Panc1 (cell line): ENCODE measurements around the gene CNKSR3. TPM values are rescaled to one million over a fixed set of nuclear protein-coding genes. Genes with fewer than 3 reads are reported as not detected.

ENCODE experiments used
- ATAC-seq: fragments of 200-7000 bp; cut with Tn5 transposase; 2 replicates; pipeline ENCODE4 v1.9.1; 2020; ENCODE audit warnings: mild to moderate bottlenecking, moderate library complexity
- BruUV-seq: library from RNA; stranded (reverse); fragments of 400-500 nt; replicated peaks from 2 replicates; lab custom pipeline; 2021; lab: Mats Ljungman, UMichigan
- CTCF ChIA-PET: fragments of 300-600 bp; sonication (Branson Sonifier 250); formaldehyde crosslinking; loops from one replicate; lab custom pipeline; 2022; ENCODE audit warnings: antibody characterized with exemption; lab: Charles Lee
- POLR2A ChIA-PET: fragments of 300-600 bp; sonication (Branson Sonifier 250); formaldehyde crosslinking; loops from one replicate; lab custom pipeline; 2022; ENCODE audit warnings: antibody characterized with exemption; lab: Charles Lee
- DNase-seq: peaks from one replicate; pipeline ENCODE4 v3.0.0-alpha.2; 2010; ENCODE audit warnings: low read depth, low spot score
- H3K27ac ChIP-seq: 2 replicates; pipeline ENCODE4 v1.5.1; 2011; ENCODE audit warnings: mild to moderate bottlenecking, low read length, inconsistent platforms
- H3K27me3 ChIP-seq: fragments of 200-500 bp; sonication (Bioruptor generic); 2 replicates; pipeline ENCODE4 v1.6.0; 2014; ENCODE audit warnings: low read length, inconsistent platforms; ENCODE audit not compliant: control insufficient read depth, insufficient read depth
- H3K36me3 ChIP-seq: fragments of 200-500 bp; sonication (Bioruptor generic); 2 replicates; pipeline ENCODE4 v1.5.1; 2014; ENCODE audit warnings: inconsistent platforms, mild to moderate bottlenecking, low read length, moderate library complexity; ENCODE audit not compliant: control insufficient read depth, insufficient read depth
- H3K4me1 ChIP-seq: 2 replicates; pipeline ENCODE4 v1.5.1; 2011; ENCODE audit warnings: inconsistent platforms, mild to moderate bottlenecking, low read length, moderate library complexity; ENCODE audit not compliant: control insufficient read depth, insufficient read depth
- H3K4me3 ChIP-seq, 2 experiments: 2 replicates each; pipeline ENCODE4 v1.5.1; 2011 to 2012; ENCODE audit warnings: low read depth in 2 of 2, low read length in 2 of 2, mild to moderate bottlenecking in 2 of 2, inconsistent platforms in 1 of 2, moderate library complexity in 1 of 2
- H3K9me3 ChIP-seq: fragments of 200-500 bp; sonication (Bioruptor generic); 2 replicates; pipeline ENCODE4 v1.5.1; 2014; ENCODE audit warnings: low read depth, mild to moderate bottlenecking, inconsistent platforms, low read length, moderate library complexity; ENCODE audit not compliant: control insufficient read depth, insufficient read depth
- CTCF ChIP-seq: fragments of 450-650 bp; IDR thresholded peaks from 2 replicates; pipeline ENCODE4 v1.5.1; 2017; ENCODE audit warnings: mild to moderate bottlenecking
- POLR2AphosphoS5 ChIP-seq: IDR thresholded peaks from 2 replicates; pipeline ENCODE4 v1.6.1; 2012; ENCODE audit warnings: mild to moderate bottlenecking, low read depth, low read length, moderate library complexity
- SIN3A ChIP-seq: IDR thresholded peaks from 2 replicates; pipeline ENCODE4 v1.6.1; 2012; ENCODE audit warnings: low read depth, mild to moderate bottlenecking, low read length, moderate library complexity, borderline replicate concordance; ENCODE audit not compliant: insufficient read depth
- TCF7L2 ChIP-seq: IDR thresholded peaks from 2 replicates; pipeline ENCODE4 v1.6.1; 2011; ENCODE audit warnings: mild to moderate bottlenecking, low read depth, low read length, inconsistent platforms
- in situ Hi-C: cut with HindIII; loops from 2 replicates; pipeline ENCODE4 v1.10.0; 2016; ENCODE audit warnings: low sequenced_read_pairs, low pct_unique_long_range_greater_than_20kb
- intact Hi-C: fragments of 100-400 bp; cut with micrococcal nuclease; formaldehyde crosslinking; loops from one replicate; pipeline ENCODE4 v1.10.0; 2022; ENCODE audit not compliant: unreplicated experiment
- total RNA-seq: library from RNA; stranded (reverse); gene quantifications from one replicate; pipeline ENCODE4 v1.2.1, GENCODE V29; 2021; ENCODE audit not compliant: unreplicated experiment
- TF ChIP-seq, protein P1 (sequence below), 2 experiments: IDR thresholded peaks; 2 replicates each; pipeline ENCODE4 v1.6.1; 2011 to 2012; ENCODE audit warnings: low read depth in 2 of 2, control low read depth in 1 of 2, low read length in 1 of 2, mild to moderate bottlenecking in 1 of 2, moderate library complexity in 1 of 2; ENCODE audit not compliant: insufficient read depth in 1 of 2

CNKSR3 gene
- total RNA-seq, 1 experiment from 2014 or later = 18.2 TPM

- in situ Hi-C loops = no loop called here
- DNase-seq (no peak), ATAC-seq (no peak)
- no peaks in the 10 kb centered on the region for H3K27me3 ChIP-seq
- CTCF ChIA-PET = no interaction called here
- no TSS peak for BruUV-seq
- no peaks in the 10 kb centered on the region for H3K36me3 ChIP-seq
- TF ChIP-seq CTCF = no peak
- TF ChIP-seq POLR2AphosphoS5 = no peak
- no peak for TF ChIP-seq SIN3A
- TF ChIP-seq, protein P1, sequence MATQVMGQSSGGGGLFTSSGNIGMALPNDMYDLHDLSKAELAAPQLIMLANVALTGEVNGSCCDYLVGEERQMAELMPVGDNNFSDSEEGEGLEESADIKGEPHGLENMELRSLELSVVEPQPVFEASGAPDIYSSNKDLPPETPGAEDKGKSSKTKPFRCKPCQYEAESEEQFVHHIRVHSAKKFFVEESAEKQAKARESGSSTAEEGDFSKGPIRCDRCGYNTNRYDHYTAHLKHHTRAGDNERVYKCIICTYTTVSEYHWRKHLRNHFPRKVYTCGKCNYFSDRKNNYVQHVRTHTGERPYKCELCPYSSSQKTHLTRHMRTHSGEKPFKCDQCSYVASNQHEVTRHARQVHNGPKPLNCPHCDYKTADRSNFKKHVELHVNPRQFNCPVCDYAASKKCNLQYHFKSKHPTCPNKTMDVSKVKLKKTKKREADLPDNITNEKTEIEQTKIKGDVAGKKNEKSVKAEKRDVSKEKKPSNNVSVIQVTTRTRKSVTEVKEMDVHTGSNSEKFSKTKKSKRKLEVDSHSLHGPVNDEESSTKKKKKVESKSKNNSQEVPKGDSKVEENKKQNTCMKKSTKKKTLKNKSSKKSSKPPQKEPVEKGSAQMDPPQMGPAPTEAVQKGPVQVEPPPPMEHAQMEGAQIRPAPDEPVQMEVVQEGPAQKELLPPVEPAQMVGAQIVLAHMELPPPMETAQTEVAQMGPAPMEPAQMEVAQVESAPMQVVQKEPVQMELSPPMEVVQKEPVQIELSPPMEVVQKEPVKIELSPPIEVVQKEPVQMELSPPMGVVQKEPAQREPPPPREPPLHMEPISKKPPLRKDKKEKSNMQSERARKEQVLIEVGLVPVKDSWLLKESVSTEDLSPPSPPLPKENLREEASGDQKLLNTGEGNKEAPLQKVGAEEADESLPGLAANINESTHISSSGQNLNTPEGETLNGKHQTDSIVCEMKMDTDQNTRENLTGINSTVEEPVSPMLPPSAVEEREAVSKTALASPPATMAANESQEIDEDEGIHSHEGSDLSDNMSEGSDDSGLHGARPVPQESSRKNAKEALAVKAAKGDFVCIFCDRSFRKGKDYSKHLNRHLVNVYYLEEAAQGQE (IDR thresholded peaks at IDR 0.05; ENCODE audit: insufficient read depth in 1 of 2, low read depth in 2 of 2, low read length in 1 of 2) = no peak
- TF ChIP-seq TCF7L2 = no peak
- no peak overlapping the region for H3K27ac ChIP-seq
- no peak overlapping the region for H3K4me3 ChIP-seq
- no peaks in the 10 kb centered on the region for H3K9me3 ChIP-seq
- H3K4me1 ChIP-seq = no peaks in the 10 kb centered on the region
- POLR2A ChIA-PET = no interaction called here
- intact Hi-C loops = no loop called here
Measured at GRCh38 chr6:154466139-154466538, 44.3 kb downstream of the CNKSR3 start.

DNA sequence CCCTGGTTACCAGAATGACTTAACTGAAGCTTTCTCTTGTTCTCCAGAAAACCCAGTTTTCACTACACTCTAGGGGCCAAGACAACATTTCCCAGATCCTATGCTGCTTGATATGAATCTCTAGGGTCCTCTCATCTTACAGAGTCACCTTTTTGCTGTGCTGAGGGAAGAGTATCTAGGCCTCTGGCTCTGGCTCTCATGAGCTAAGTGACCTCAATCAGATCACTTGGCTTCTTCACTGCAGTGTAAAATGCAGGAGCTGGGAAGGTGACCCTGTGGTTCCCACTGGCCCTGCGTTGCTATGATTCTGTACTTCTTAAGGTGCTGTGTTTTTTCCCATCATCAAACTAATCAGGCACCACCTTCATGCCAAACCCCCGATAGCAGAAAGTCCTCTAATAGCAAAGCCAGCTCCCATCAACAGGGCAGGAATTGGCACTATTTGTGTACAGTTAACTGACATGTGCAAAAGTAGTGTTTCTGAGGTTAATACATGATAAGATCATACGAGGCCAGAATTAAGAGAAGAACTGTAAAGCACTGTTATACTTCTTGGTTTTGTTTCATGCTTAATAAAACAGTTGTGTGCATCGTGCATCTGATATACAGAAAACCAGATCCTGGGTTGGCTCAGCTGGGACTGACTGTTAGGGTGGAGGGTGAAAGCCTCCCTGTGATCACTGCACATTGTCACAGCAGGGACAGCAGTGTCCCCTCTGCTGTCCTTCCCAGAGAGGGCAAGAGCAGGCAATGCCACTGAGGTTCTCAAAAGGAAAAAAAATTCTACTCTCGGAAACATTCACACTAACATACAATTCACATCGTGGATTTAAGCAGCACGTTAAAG lies 46.7 kb downstream of the CNKSR3 start:
- TF ChIP-seq, protein P1 (IDR thresholded peaks at IDR 0.05; ENCODE audit: insufficient read depth in 1 of 2, low read depth in 2 of 2, low read length in 1 of 2) = no peak
- TF ChIP-seq POLR2AphosphoS5 (no peak), SIN3A (no peak), TCF7L2 (no peak), CTCF (no peak)
- intact Hi-C loops = no loop called here
- Histone ChIP-seq H3K4me1 (no peaks in the 10 kb centered on the region; the same call in 1 of the 2 replicates), H3K36me3 (no peaks in the 10 kb centered on the region), H3K27ac (no peak overlapping the region), H3K4me3 (no peak overlapping the region), H3K9me3 (no peaks in the 10 kb centered on the region), H3K27me3 (no peaks in the 10 kb centered on the region)
- CTCF ChIA-PET = no interaction called here
- DNase-seq (no peak), ATAC-seq (no peak)
- in situ Hi-C loops = no loop called here
- POLR2A ChIA-PET = no interaction called here
- BruUV-seq = no TSS peak
